GM23338 (cell line): Measurements from ENCODE around the gene STAT6. TPM values are rescaled to one million over a fixed set of nuclear protein-coding genes. Genes with fewer than 3 reads are reported as not detected.

Experiments
- ATAC-seq: fragments of 200-7000 bp; cut with Tn5 transposase; 3 replicates; pipeline ENCODE4 v1.9.1; 2020
- DNase-seq: peaks from one replicate; pipeline ENCODE4 v3.0.0-alpha.2; 2015; ENCODE audit warnings: low spot score
- H2AFZ ChIP-seq: fragments of 200-600 bp; sonication (generic); 2 replicates; pipeline ENCODE4 v1.8.0; 2016; ENCODE audit warnings: antibody characterized with exemption, mild to moderate bottlenecking, moderate library complexity
- H3F3A ChIP-seq: fragments of 200-600 bp; sonication (generic); replicated peaks from 2 replicates; pipeline ENCODE4 v1.8.0; 2017; ENCODE audit warnings: antibody characterized with exemption, mixed run types, low read depth
- H3K27ac ChIP-seq: fragments of 200-600 bp; sonication (generic); 2 replicates; pipeline ENCODE4 v1.6.1; 2016; ENCODE audit warnings: low read depth
- H3K27me3 ChIP-seq: fragments of 200-600 bp; sonication (generic); 2 replicates; pipeline ENCODE4 v1.8.0; 2016; ENCODE audit warnings: mild to moderate bottlenecking, mixed run types, moderate library complexity; ENCODE audit not compliant: insufficient read depth
- H3K36me3 ChIP-seq: fragments of 200-600 bp; sonication (generic); 2 replicates; pipeline ENCODE4 v1.8.0; 2016; ENCODE audit warnings: mild to moderate bottlenecking; ENCODE audit not compliant: insufficient read depth
- H3K4me1 ChIP-seq: fragments of 200-600 bp; sonication (generic); 2 replicates; pipeline ENCODE4 v1.8.0; 2016; ENCODE audit warnings: mild to moderate bottlenecking, moderate library complexity; ENCODE audit not compliant: insufficient read depth
- H3K4me2 ChIP-seq: fragments of 200-600 bp; sonication (generic); 2 replicates; pipeline ENCODE4 v1.7.1; 2017; ENCODE audit warnings: mixed run types
- H3K4me3 ChIP-seq: fragments of 200-600 bp; sonication (generic); 2 replicates; pipeline ENCODE4 v1.6.1; 2016; ENCODE audit warnings: mixed run types
- H3K79me2 ChIP-seq: fragments of 200-600 bp; sonication (generic); replicated peaks from 2 replicates; pipeline ENCODE4 v1.8.0; 2017; ENCODE audit warnings: mild to moderate bottlenecking; ENCODE audit not compliant: insufficient read depth
- H3K9me2 ChIP-seq: fragments of 200-600 bp; sonication (generic); 2 replicates; pipeline ENCODE4 v1.8.0; 2017; ENCODE audit not compliant: insufficient read depth
- H4K20me1 ChIP-seq: fragments of 200-600 bp; sonication (generic); replicated peaks from 2 replicates; pipeline ENCODE4 v1.8.0; 2017; ENCODE audit warnings: mild to moderate bottlenecking; ENCODE audit not compliant: insufficient read depth
- H3K27ac Mint-ChIP-seq: 2 replicates; pipeline ENCODE4 v1.8.0; 2020; ENCODE audit warnings: inconsistent platforms, mild to moderate bottlenecking, moderate library complexity, mixed read lengths
- H3K27me3 Mint-ChIP-seq: 3 replicates; pipeline ENCODE4 v1.8.0; 2022; ENCODE audit warnings: low read depth, mild to moderate bottlenecking, moderate library complexity, mixed read lengths, inconsistent platforms; ENCODE audit not compliant: insufficient read depth, poor library complexity
- H3K36me3 Mint-ChIP-seq: 3 replicates; pipeline ENCODE4 v1.8.0; 2021; ENCODE audit warnings: low read depth, mild to moderate bottlenecking, inconsistent platforms, moderate library complexity, mixed read lengths
- H3K4me1 Mint-ChIP-seq: 3 replicates; pipeline ENCODE4 v1.8.0; 2020; ENCODE audit warnings: mild to moderate bottlenecking, inconsistent platforms, mixed read lengths
- H3K4me3 Mint-ChIP-seq: 3 replicates; pipeline ENCODE4 v1.8.0; 2021; ENCODE audit warnings: moderate library complexity, mild to moderate bottlenecking, inconsistent platforms, mixed read lengths
- H3K9me3 Mint-ChIP-seq: 3 replicates; pipeline ENCODE4 v1.8.0; 2020; ENCODE audit warnings: moderate library complexity, mild to moderate bottlenecking, inconsistent platforms, mixed read lengths
- CREB1 ChIP-seq: fragments of 250-450 bp; sonication (Bioruptor Pico); IDR thresholded peaks from 2 replicates; pipeline ENCODE4 v1.5.0; 2020; ENCODE audit warnings: low read depth, mild to moderate bottlenecking, moderate library complexity
- EZH2 ChIP-seq: fragments of 200-600 bp; sonication (generic); IDR thresholded peaks from one replicate; pipeline ENCODE4 v1.8.0; 2017; ENCODE audit warnings: antibody characterized with exemption, mild to moderate bottlenecking, low read depth; ENCODE audit not compliant: unreplicated experiment
- polyA plus RNA-seq: library from polyadenylated mRNA; unstranded; fragments of >200 nt; fragmentation: Nextera tagmentation; extraction: Ambion mirVana; gene quantifications from 2 replicates; pipeline ENCODE4 v1.2.1, GENCODE V29; 2016
- total RNA-seq: library from RNA; depleted of rRNA; stranded (reverse); fragments of >200 nt; shearing (Covaris generic); gene quantifications from 2 replicates; pipeline ENCODE4 v1.2.3, GENCODE V29; 2014
- TF ChIP-seq, protein P1 (sequence below): fragments of 250-450 bp; sonication (Bioruptor Pico); IDR thresholded peaks from 2 replicates; pipeline ENCODE4 v1.5.0; 2020; ENCODE audit warnings: mild to moderate bottlenecking, moderate library complexity
- TF ChIP-seq, protein P2 (sequence below): IDR thresholded peaks from one replicate; pipeline ENCODE4 v1.6.1; 2018; ENCODE audit warnings: antibody characterized with exemption; ENCODE audit not compliant: unreplicated experiment

Gene STAT6
- total and polyA plus RNA-seq, 2 experiments from 2014 or later = 14.3 to 28.1 TPM

DNA sequence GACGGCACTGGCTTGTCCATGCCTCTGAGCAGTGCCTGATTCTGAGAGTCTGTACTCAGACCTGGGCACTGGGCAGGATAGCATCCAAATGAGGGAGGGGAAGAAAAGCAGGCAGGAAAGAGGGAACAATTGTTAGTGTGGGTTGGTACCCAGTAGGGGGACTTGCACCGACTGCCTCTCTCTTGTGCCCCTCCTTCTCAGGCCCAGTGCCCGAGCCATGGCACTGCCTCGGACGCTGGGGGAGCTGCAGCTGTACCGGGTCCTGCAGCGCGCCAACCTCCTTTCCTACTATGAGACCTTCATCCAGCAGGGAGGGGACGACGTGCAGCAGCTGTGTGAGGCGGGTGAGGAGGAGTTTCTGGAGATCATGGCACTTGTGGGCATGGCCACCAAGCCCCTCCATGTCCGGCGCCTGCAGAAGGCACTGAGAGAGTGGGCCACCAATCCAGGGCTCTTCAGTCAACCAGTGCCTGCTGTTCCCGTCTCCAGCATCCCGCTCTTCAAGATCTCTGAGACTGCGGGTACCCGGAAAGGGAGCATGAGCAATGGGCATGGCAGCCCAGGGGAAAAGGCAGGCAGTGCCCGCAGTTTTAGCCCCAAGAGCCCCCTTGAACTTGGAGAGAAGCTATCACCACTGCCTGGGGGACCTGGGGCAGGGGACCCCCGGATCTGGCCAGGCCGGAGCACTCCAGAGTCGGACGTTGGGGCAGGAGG lies 20.1 kb downstream of the STAT6 start:
- Mint-ChIP-seq H3K9me3 (no peaks in the 10 kb centered on the region), H3K27me3 (peaks cover 39% of the 10 kb centered on the region), H3K27ac (no peak overlapping the region), H3K4me3 (peak overlapping the region; percentile 93), H3K36me3 (peaks cover 49% of the 10 kb centered on the region), H3K4me1 (peaks cover 55% of the 10 kb centered on the region)
- Histone ChIP-seq H2AFZ (no peak overlapping the region), H3K4me2 (no peak overlapping the region), H3K27ac (no peak overlapping the region), H3K79me2 (peaks cover 8% of the 10 kb centered on the region; the same call in 1 of the 2 replicates), H3K36me3 (no peaks in the 10 kb centered on the region), H3K4me1 (peaks cover 26% of the 10 kb centered on the region), H3K4me3 (no peak overlapping the region; the same call in 1 of the 2 replicates), H3K27me3 (no peaks in the 10 kb centered on the region), H3F3A (peaks cover 19% of the 10 kb centered on the region), H3K9me2 (no peaks in the 10 kb centered on the region), H4K20me1 (no peaks in the 10 kb centered on the region; the same call in 1 of the 2 replicates)
- ATAC-seq = no peak
- TF ChIP-seq, protein P1, sequence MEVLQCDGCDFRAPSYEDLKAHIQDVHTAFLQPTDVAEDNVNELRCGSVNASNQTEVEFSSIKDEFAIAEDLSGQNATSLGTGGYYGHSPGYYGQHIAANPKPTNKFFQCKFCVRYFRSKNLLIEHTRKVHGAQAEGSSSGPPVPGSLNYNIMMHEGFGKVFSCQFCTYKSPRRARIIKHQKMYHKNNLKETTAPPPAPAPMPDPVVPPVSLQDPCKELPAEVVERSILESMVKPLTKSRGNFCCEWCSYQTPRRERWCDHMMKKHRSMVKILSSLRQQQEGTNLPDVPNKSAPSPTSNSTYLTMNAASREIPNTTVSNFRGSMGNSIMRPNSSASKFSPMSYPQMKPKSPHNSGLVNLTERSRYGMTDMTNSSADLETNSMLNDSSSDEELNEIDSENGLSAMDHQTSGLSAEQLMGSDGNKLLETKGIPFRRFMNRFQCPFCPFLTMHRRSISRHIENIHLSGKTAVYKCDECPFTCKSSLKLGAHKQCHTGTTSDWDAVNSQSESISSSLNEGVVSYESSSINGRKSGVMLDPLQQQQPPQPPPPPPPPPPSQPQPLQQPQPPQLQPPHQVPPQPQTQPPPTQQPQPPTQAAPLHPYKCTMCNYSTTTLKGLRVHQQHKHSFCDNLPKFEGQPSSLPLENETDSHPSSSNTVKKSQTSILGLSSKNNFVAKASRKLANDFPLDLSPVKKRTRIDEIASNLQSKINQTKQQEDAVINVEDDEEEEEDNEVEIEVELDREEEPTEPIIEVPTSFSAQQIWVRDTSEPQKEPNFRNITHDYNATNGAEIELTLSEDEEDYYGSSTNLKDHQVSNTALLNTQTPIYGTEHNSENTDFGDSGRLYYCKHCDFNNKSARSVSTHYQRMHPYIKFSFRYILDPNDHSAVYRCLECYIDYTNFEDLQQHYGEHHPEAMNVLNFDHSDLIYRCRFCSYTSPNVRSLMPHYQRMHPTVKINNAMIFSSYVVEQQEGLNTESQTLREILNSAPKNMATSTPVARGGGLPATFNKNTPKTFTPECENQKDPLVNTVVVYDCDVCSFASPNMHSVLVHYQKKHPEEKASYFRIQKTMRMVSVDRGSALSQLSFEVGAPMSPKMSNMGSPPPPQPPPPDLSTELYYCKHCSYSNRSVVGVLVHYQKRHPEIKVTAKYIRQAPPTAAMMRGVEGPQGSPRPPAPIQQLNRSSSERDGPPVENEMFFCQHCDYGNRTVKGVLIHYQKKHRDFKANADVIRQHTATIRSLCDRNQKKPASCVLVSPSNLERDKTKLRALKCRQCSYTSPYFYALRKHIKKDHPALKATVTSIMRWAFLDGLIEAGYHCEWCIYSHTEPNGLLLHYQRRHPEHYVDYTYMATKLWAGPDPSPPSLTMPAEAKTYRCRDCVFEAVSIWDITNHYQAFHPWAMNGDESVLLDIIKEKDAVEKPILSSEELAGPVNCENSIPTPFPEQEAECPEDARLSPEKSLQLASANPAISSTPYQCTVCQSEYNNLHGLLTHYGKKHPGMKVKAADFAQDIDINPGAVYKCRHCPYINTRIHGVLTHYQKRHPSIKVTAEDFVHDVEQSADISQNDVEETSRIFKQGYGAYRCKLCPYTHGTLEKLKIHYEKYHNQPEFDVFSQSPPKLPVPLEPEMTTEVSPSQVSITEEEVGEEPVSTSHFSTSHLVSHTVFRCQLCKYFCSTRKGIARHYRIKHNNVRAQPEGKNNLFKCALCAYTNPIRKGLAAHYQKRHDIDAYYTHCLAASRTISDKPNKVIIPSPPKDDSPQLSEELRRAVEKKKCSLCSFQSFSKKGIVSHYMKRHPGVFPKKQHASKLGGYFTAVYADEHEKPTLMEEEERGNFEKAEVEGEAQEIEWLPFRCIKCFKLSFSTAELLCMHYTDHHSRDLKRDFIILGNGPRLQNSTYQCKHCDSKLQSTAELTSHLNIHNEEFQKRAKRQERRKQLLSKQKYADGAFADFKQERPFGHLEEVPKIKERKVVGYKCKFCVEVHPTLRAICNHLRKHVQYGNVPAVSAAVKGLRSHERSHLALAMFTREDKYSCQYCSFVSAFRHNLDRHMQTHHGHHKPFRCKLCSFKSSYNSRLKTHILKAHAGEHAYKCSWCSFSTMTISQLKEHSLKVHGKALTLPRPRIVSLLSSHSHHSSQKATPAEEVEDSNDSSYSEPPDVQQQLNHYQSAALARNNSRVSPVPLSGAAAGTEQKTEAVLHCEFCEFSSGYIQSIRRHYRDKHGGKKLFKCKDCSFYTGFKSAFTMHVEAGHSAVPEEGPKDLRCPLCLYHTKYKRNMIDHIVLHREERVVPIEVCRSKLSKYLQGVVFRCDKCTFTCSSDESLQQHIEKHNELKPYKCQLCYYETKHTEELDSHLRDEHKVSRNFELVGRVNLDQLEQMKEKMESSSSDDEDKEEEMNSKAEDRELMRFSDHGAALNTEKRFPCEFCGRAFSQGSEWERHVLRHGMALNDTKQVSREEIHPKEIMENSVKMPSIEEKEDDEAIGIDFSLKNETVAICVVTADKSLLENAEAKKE = no peak
- no peak for TF ChIP-seq CREB1 (CRISPR knock-in tag)
- TF ChIP-seq EZH2 = no peak
- TF ChIP-seq, protein P2, sequence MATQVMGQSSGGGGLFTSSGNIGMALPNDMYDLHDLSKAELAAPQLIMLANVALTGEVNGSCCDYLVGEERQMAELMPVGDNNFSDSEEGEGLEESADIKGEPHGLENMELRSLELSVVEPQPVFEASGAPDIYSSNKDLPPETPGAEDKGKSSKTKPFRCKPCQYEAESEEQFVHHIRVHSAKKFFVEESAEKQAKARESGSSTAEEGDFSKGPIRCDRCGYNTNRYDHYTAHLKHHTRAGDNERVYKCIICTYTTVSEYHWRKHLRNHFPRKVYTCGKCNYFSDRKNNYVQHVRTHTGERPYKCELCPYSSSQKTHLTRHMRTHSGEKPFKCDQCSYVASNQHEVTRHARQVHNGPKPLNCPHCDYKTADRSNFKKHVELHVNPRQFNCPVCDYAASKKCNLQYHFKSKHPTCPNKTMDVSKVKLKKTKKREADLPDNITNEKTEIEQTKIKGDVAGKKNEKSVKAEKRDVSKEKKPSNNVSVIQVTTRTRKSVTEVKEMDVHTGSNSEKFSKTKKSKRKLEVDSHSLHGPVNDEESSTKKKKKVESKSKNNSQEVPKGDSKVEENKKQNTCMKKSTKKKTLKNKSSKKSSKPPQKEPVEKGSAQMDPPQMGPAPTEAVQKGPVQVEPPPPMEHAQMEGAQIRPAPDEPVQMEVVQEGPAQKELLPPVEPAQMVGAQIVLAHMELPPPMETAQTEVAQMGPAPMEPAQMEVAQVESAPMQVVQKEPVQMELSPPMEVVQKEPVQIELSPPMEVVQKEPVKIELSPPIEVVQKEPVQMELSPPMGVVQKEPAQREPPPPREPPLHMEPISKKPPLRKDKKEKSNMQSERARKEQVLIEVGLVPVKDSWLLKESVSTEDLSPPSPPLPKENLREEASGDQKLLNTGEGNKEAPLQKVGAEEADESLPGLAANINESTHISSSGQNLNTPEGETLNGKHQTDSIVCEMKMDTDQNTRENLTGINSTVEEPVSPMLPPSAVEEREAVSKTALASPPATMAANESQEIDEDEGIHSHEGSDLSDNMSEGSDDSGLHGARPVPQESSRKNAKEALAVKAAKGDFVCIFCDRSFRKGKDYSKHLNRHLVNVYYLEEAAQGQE = no peak
- no peak for DNase-seq
